DMS79 treated with DMSO at 0.1 percent for 48 hours (cell line): ENCODE results near the gene CSAG1.
"Not testable (repeated sequence)": the region's sequence is repeated elsewhere in the genome, so short reads cannot be mapped to it uniquely, and the experiment has no call there.

Experiments
- DNase-seq: peaks from one replicate; lab custom pipeline; 2025; lab: John Stamatoyannopoulos, UW

CSAG1 gene

DNA sequence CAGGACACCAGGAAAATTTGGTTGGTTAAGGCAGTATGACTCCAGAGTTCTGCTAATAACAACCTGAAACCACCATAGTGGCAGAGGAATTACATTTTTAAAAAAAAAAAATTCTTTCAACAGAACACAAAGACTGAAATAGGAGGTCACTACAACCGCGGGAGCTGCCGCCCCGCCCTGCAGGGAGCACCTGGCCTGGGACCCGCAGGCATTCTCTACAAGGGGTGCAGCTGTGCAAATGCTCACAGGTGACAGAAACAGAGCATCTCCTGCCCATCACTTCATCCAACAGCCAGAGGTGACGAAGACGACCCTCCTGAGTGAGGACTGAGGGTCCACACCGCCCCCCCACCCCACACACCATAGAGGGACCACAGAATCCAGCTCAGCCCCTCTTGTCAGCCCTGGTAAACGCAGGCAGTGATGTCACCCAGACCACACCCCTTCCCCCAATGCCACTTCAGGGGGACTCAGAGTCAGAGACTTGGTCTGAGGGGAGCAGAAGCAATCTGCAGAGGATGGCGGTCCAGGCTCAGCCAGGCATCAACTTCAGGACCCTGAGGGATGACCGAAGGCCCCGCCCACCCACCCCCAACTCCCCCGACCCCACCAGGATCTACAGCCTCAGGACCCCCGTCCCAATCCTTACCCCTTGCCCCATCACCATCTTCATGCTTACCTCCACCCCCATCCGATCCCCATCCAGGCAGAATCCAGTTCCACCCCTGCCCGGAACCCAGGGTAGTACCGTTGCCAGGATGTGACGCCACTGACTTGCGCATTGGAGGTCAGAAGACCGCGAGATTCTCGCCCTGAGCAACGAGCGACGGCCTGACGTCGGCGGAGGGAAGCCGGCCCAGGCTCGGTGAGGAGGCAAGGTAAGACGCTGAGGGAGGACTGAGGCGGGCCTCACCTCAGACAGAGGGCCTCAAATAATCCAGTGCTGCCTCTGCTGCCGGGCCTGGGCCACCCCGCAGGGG, 35.3 kb downstream of the CSAG1 start, which contains the start of gene MAGEA3:
MAGEA3 (plus strand) TSS at position 843 of the 980 bp plus-strand sequence. CDS start 2,039 bp downstream, outside the sequence.
- DNase-seq: not testable (repeated sequence)

DNA sequence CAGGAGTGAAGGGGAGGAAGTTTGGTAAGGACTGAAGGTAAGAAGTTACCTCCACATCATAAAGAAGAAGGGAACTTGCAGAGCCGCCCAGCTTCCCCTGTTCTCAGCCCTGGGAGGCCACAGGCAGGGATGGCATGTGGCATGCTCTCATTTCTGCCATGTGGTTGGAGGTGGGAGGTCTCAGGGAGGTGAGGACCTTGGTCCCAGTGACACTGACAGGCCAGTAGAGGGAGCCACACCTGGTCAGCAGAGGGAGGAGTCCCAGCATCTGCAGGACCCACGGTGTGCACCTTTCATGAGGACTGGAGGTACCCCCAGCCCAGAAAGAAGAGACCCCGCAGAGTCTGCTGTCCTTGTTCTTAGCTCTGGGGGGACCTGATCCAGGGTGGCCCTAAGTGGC, 52.5 kb downstream of the CSAG1 start:
- DNase-seq: not testable (repeated sequence)
